ENCODE results near the gene MACROH2A2.

DNA sequence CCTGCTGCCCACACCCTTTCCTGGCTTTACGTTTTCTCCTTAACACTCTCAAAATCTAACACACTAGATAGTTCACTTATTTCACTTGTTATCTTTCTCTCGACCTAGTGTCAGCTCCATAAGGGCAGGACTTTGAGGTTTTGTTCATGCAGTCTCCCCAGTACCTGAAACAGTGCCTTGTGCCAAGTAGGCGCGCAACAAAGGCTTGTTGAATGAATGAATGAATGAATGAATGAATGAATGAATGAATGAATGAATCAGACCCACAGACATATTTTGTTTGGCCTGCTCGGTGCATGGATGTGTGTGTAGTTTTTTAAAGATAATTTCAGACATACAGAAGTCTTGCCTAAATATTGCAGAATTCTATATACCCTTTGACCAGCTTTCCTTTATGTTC, 87.7 kb downstream of the MACROH2A2 start:
- TF ChIP-seq, protein P1, sequence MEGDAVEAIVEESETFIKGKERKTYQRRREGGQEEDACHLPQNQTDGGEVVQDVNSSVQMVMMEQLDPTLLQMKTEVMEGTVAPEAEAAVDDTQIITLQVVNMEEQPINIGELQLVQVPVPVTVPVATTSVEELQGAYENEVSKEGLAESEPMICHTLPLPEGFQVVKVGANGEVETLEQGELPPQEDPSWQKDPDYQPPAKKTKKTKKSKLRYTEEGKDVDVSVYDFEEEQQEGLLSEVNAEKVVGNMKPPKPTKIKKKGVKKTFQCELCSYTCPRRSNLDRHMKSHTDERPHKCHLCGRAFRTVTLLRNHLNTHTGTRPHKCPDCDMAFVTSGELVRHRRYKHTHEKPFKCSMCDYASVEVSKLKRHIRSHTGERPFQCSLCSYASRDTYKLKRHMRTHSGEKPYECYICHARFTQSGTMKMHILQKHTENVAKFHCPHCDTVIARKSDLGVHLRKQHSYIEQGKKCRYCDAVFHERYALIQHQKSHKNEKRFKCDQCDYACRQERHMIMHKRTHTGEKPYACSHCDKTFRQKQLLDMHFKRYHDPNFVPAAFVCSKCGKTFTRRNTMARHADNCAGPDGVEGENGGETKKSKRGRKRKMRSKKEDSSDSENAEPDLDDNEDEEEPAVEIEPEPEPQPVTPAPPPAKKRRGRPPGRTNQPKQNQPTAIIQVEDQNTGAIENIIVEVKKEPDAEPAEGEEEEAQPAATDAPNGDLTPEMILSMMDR (IDR thresholded peaks at IDR 0.05; ENCODE audit: low read depth, low read length) = no peak
- TF ChIP-seq POLR2A (IDR thresholded peaks at IDR 0.05; ENCODE audit: extremely low read depth, insufficient read length) = no peak
- TF ChIP-seq, protein P2, sequence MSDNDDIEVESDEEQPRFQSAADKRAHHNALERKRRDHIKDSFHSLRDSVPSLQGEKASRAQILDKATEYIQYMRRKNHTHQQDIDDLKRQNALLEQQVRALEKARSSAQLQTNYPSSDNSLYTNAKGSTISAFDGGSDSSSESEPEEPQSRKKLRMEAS (IDR thresholded peaks at IDR 0.05; ENCODE audit: low read depth, low read length) = no peak
- no peak for TF ChIP-seq MYC (IDR thresholded peaks at IDR 0.05; ENCODE audit: low read depth, low read length)
